Effector memory CD4-positive, alpha-beta T cell (primary cell): ENCODE data around the gene SEBOX.

Experiments used
- DNase-seq, 3 donors: peaks; one replicate each; pipeline ENCODE4 v3.0.0-alpha.2; 2020
- H3K27ac ChIP-seq: 2 replicates; pipeline ENCODE4 v1.7.0; 2013; ENCODE audit warnings: mild to moderate bottlenecking, low read length, moderate library complexity; ENCODE audit not compliant: insufficient read depth, poor library complexity, severe bottlenecking
- H3K27me3 ChIP-seq: replicated peaks from 2 replicates; pipeline ENCODE4 v1.7.0; 2013; ENCODE audit warnings: mild to moderate bottlenecking, low read length; ENCODE audit not compliant: insufficient read depth, control insufficient read depth, poor library complexity, severe bottlenecking
- H3K36me3 ChIP-seq: 2 replicates; pipeline ENCODE4 v1.7.0; 2013; ENCODE audit warnings: mild to moderate bottlenecking, low read length, moderate library complexity; ENCODE audit not compliant: control insufficient read depth, insufficient read depth
- H3K4me1 ChIP-seq: 2 replicates; pipeline ENCODE4 v1.7.0; 2013; ENCODE audit warnings: low read length, mild to moderate bottlenecking; ENCODE audit not compliant: control insufficient read depth, insufficient read depth, poor library complexity, severe bottlenecking
- H3K4me3 ChIP-seq: 2 replicates; pipeline ENCODE4 v1.7.0; 2013; ENCODE audit warnings: low read length, low read depth, mild to moderate bottlenecking; ENCODE audit not compliant: insufficient read depth, poor library complexity, severe bottlenecking
- H3K9me3 ChIP-seq: 2 replicates; pipeline ENCODE4 v1.7.0; 2013; ENCODE audit warnings: mild to moderate bottlenecking, low read length, moderate library complexity; ENCODE audit not compliant: control insufficient read depth

The SEBOX gene

DNA sequence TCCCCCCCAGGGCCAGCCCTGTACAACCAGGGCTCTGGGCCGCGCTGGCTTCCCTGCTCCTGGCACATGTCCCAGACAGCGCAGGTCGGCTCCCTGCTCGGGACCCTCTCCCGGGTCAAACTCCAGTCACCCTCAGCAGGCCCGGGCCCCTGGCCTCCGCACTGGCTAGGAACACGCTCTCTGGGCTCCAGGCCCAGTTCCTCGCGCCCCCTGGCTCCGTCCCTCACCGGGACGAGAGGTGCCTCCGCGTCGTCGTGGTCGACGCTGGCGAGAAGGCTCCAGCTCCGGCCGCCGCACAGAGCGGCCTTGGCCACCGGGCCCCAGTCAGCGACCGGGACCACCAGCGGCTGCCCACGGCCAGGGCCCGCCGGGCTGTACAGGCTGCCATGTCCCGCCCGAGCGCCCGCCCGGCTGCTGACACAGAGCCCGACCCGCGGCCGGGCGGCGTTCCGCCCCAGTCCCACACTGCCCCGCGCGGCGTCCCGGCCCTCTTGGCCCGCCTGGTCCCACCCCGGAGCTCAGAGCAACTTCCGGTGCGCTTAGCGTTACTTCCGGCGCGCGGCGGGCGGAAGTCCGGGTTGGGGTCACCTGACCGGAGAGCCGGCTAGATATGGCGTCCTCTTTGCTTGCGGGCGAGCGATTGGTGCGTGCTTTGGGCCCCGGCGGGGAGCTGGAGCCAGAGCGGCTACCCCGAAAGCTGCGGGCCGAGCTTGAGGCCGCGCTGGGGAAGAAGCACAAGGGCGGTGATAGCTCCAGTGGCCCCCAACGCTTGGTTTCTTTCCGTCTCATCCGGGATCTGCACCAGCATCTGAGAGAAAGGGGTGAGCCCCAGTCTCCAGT lies 7.7 kb downstream of the SEBOX start, which contains the start of gene POLDIP2:
POLDIP2 (minus strand) TSS at position 467 of the 840 bp plus-strand sequence; CDS start at position 388, 79 bp downstream.
- no peaks in the 10 kb centered on the region for H3K9me3 ChIP-seq
- peak; percentile 92 to 93 (median 93) for DNase-seq
- H3K36me3 ChIP-seq = peaks cover 44% of the 10 kb centered on the region
- H3K4me3 ChIP-seq = peak within 1 kb of the TSS; percentile 85
- no peaks in the 10 kb centered on the region for H3K27me3 ChIP-seq
- H3K27ac ChIP-seq = peak within 1 kb of the TSS; percentile 77
- H3K4me1 ChIP-seq = peaks cover 11% of the 10 kb centered on the region

GRCh38 chr17:28350271-28350670 lies 14.7 kb downstream of the SEBOX start:
- Histone ChIP-seq H3K4me3 (no peak overlapping the region), H3K4me1 (no peaks in the 10 kb centered on the region), H3K27ac (no peak overlapping the region), H3K27me3 (no peaks in the 10 kb centered on the region), H3K36me3 (peaks cover 86% of the 10 kb centered on the region), H3K9me3 (no peaks in the 10 kb centered on the region)
- DNase-seq = no peak

DNA sequence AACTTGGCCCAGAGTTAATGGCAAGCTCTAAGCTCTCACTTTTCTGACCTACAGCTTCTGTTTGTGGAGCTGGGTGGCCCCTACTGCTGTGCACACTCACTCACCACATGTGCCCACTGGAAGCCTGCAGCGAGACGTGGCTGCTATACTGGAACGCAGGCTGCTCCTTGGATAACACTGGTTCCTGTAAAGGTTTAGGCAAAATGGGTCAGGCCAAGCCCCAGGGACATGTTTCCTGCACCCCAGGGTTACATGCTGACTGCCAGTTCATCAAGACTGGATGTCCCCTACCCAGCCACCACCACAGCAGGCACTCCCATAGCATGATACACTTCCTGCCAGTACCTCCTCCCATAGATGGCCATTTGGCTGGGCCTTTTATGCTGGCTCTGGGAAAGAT lies 16.0 kb downstream of the SEBOX start:
- Histone ChIP-seq H3K4me1 (no peaks in the 10 kb centered on the region), H3K36me3 (peaks cover 89% of the 10 kb centered on the region), H3K27me3 (no peaks in the 10 kb centered on the region), H3K27ac (no peak overlapping the region), H3K9me3 (no peaks in the 10 kb centered on the region), H3K4me3 (no peak overlapping the region)
- no peak for DNase-seq

GRCh38 chr17:28347261-28347891 lies 17.6 kb downstream of the SEBOX start:
- no peaks in the 10 kb centered on the region for H3K4me1 ChIP-seq
- DNase-seq = no peak
- H3K36me3 ChIP-seq = peaks cover 87% of the 10 kb centered on the region
- no peaks in the 10 kb centered on the region for H3K9me3 ChIP-seq
- H3K27ac ChIP-seq = no peak overlapping the region
- H3K27me3 ChIP-seq = no peaks in the 10 kb centered on the region
- H3K4me3 ChIP-seq = no peak overlapping the region

- Histone ChIP-seq H3K4me1 (no peaks in the 10 kb centered on the region), H3K9me3 (no peaks in the 10 kb centered on the region), H3K27ac (no peak overlapping the region), H3K36me3 (peaks cover 86% of the 10 kb centered on the region), H3K4me3 (no peak overlapping the region), H3K27me3 (no peaks in the 10 kb centered on the region)
- no peak for DNase-seq
Observed at GRCh38 chr17:28346746-28347246, 18.2 kb downstream of the SEBOX start.

- no peak overlapping the region for H3K4me3 ChIP-seq
- H3K27me3 ChIP-seq = no peaks in the 10 kb centered on the region
- no peaks in the 10 kb centered on the region for H3K9me3 ChIP-seq
- H3K4me1 ChIP-seq = no peaks in the 10 kb centered on the region
- peaks cover 85% of the 10 kb centered on the region for H3K36me3 ChIP-seq
- DNase-seq = no peak
- no peak overlapping the region for H3K27ac ChIP-seq
Observed at GRCh38 chr17:28346199-28346580, 18.8 kb downstream of the SEBOX start.

- H3K36me3 ChIP-seq = peaks cover 85% of the 10 kb centered on the region
- no peaks in the 10 kb centered on the region for H3K4me1 ChIP-seq
- no peaks in the 10 kb centered on the region for H3K9me3 ChIP-seq
- no peak for DNase-seq
- H3K4me3 ChIP-seq = no peak overlapping the region
- no peak overlapping the region for H3K27ac ChIP-seq
- no peaks in the 10 kb centered on the region for H3K27me3 ChIP-seq
Observed at GRCh38 chr17:28345419-28346198, 19.4 kb downstream of the SEBOX start.

DNA sequence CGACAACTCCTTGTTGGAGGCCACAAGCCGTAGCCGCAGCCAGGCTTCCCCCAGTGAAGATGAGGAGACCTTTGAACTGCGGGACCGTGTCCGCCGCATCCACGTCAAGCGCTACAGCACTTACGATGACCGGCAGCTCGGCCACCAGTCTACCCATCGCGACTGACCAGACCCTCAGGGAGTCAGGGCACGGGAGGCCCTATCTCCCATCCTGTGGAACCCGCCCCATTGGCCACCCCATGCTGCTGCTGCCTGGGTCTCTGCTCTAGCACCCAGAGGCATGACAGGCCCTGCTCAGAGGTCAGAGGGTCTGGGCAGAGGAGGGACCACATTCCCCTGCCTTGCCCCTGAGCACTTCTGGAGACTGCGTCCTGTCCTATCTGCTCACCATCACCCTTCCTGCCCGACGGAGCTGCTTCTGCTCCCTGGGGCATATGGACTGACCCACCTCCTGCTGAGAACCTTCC lies 20.5 kb downstream of the SEBOX start:
- H3K4me1 ChIP-seq = no peaks in the 10 kb centered on the region
- DNase-seq = no peak
- H3K9me3 ChIP-seq = no peaks in the 10 kb centered on the region
- no peak overlapping the region for H3K27ac ChIP-seq
- peaks cover 82% of the 10 kb centered on the region for H3K36me3 ChIP-seq
- no peaks in the 10 kb centered on the region for H3K27me3 ChIP-seq
- H3K4me3 ChIP-seq = no peak overlapping the region

DNA sequence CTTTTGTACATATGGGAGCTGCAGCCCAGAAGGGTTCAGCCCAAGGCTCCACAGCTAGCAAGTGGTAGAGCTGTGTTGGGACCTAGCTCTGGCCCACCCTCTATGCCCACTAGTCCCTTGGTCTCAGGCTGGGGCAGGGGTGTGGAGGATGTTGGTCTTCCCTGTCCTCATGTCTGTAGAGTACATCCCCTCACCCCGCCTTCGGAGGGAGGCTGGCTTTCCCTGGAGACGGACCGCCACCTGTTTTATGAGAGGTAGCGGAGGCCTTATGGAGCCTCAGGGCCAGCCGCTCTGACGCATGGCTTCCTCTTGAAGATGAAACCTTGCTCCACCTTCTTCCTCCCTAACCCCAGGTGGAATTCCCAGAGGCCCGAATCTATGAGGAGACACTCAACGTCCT lies 21.0 kb downstream of the SEBOX start:
- H3K36me3 ChIP-seq = peaks cover 77% of the 10 kb centered on the region
- H3K27ac ChIP-seq = no peak overlapping the region
- no peaks in the 10 kb centered on the region for H3K9me3 ChIP-seq
- H3K27me3 ChIP-seq = no peaks in the 10 kb centered on the region
- DNase-seq = no peak
- no peaks in the 10 kb centered on the region for H3K4me1 ChIP-seq
- no peak overlapping the region for H3K4me3 ChIP-seq
